Measurements from ENCODE around the gene SEPTIN7.

SEPTIN7 gene

GRCh38 chr7:35828817-35829216 is 28.0 kb downstream of the SEPTIN7 start:
- no peak for DNase-seq (ENCODE audit: low read depth in 2 of 2, low spot score in 1 of 2)

GRCh38 chr7:35831208-35831607 is 30.4 kb downstream of the SEPTIN7 start:
- DNase-seq (ENCODE audit: low read depth in 2 of 2, low spot score in 1 of 2), result no peak

GRCh38 chr7:35839860-35840854 is 39.3 kb downstream of the SEPTIN7 start:
- no peak for DNase-seq (ENCODE audit: low read depth in 2 of 2, low spot score in 1 of 2)

GRCh38 chr7:35846816-35847412 is 46.1 kb downstream of the SEPTIN7 start:
- DNase-seq (ENCODE audit: low read depth in 2 of 2, low spot score in 1 of 2), result no peak

- no peak for DNase-seq (ENCODE audit: low read depth in 2 of 2, low spot score in 1 of 2)
Measured at GRCh38 chr7:35848725-35849124, 47.9 kb downstream of the SEPTIN7 start.

GRCh38 chr7:35849158-35849831 is 48.4 kb downstream of the SEPTIN7 start:
- no peak for DNase-seq (ENCODE audit: low read depth in 2 of 2, low spot score in 1 of 2)

- no peak for DNase-seq (ENCODE audit: low read depth in 2 of 2, low spot score in 1 of 2)
Measured at GRCh38 chr7:35849954-35850353, 49.1 kb downstream of the SEPTIN7 start.

Data from stimulated activated CD8-positive, alpha-beta memory T cell treated with anti-CD3 and anti-CD28 coated beads, Interleukin-4, amount 100 ng/mL, for 4 hours (primary cell).